A375 (cell line): Measurements from ENCODE around the gene RIC8B. TPM values are rescaled to one million over a fixed set of nuclear protein-coding genes. Genes with fewer than 3 reads are reported as not detected.

Source experiments
- total RNA-seq: library from RNA; depleted of rRNA; stranded (reverse); fragments of >200 nt; shearing (Covaris generic); gene quantifications from 2 replicates; pipeline ENCODE4 v1.2.3, GENCODE V29; 2014; rRNA removed

Gene RIC8B, protein sequence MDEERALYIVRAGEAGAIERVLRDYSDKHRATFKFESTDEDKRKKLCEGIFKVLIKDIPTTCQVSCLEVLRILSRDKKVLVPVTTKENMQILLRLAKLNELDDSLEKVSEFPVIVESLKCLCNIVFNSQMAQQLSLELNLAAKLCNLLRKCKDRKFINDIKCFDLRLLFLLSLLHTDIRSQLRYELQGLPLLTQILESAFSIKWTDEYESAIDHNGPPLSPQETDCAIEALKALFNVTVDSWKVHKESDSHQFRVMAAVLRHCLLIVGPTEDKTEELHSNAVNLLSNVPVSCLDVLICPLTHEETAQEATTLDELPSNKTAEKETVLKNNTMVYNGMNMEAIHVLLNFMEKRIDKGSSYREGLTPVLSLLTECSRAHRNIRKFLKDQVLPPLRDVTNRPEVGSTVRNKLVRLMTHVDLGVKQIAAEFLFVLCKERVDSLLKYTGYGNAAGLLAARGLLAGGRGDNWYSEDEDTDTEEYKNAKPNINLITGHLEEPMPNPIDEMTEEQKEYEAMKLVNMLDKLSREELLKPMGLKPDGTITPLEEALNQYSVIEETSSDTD
- total RNA-seq = 8.8 and 9.9 TPM in 2 replicates

GRCh38 chr12:106774005-106774807 is at the start of gene RIC8B:
RIC8B (plus strand) TSS chr12:106774682; CDS start chr12:106774746, 64 bp downstream.

Other genes with a start within 250 kb of the RIC8B start
- not detected in 2 replicates for gene RFX4, start 191.7 kb upstream of the RIC8B start, total RNA-seq
- gene TMEM263, start 181.2 kb downstream of the RIC8B start, total RNA-seq = 36.5 and 36.6 TPM in 2 replicates
- 9.0 and 15.5 TPM in 2 replicates for gene MTERF2, start 212.5 kb downstream of the RIC8B start, total RNA-seq